Right renal pelvis (tissue), 4 donors: ENCODE data around the gene ZNF141. TPM values are rescaled to one million over a fixed set of nuclear protein-coding genes. Genes with fewer than 3 reads are reported as not detected.
A peak's percentile ranks its signal among the peaks of the same experiment; 100 is the strongest.
"Not testable (repeated sequence)": the region's sequence is repeated elsewhere in the genome, so short reads cannot be mapped to it uniquely, and the experiment has no call there.

Experiments used
- DNase-seq, 4 donors: peaks; one replicate each; pipeline ENCODE4 v3.0.0-alpha.2; 2013; ENCODE audit warnings: low read depth in 4 of 4, low spot score in 3 of 4, missing footprints in 1 of 4
- polyA plus RNA-seq, 4 donors: library from polyadenylated mRNA; unstranded; fragments of 120-200 nt; gene quantifications; one replicate each; pipeline ENCODE4 v1.2.1, GENCODE V29; 2013; ENCODE audit not compliant: insufficient read length in 4 of 4

The ZNF141 gene
- 10 to 100 TPM; 23.7 to 35.1 (median 28.7) TPM for polyA plus RNA-seq

DNA sequence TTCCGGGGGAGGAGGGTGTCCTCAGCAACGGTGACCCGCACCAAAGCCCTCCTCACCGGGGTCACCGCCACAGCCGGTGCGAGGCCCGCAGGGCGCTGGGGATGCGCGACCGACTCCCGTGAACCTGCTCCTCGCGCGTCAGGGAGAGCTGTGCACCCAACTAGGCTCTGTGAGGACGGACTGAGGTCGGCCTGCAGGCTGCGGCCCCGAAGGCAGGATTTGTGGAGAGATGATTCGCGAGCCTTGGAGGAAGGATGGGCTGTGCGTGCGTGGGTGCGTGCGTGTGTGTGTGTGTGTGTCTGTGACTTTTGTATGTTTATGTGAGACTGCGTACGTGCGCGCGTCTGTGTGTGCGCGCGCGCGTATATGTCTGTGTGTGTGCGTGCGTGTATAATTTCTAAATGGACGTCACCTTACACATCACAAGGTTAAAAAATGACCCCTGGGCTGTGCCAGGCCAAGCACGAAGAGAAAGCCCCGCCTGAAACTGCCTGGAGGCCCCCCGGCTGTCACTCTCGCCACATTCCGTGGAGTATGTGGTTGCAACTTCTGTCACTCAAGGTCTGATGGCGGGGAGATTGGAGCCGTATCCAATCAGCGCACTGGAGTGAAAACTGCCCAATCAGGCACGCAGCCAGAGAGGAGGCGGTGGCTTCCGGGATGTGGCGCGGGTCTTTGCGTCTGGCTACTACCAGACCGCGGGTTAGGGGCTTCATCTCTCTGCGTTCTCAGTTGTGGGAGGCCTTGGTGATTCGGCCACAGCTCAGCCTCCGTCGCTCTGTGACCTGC, at the start of gene ZNF141:
TSS of gene ZNF141 (plus strand) at position 672 of the 789 bp plus-strand sequence. CDS start 170 bp downstream, outside the sequence.
- peak; percentile 92 to 98 (median 98) for DNase-seq

DNA sequence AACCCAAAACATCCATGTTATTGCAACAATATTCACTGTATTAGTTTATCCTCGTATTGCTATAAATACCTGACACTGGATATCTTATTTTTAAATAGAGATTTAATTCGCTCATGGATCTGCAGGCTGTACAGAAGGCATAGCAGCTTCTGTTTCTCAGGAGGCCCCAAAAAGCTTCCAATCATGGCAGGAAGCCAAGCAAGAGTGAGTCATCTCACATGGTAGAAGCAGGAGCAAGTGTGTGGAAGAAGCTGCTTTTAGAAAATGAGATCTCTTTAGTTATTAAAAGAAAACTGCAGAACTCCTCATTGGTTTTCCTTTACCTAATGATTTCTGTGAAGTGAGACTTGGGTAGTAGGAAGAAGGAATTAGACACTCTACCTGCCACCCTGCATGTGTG, 48.7 kb upstream of the ZNF141 start:
- no peak for DNase-seq

DNA sequence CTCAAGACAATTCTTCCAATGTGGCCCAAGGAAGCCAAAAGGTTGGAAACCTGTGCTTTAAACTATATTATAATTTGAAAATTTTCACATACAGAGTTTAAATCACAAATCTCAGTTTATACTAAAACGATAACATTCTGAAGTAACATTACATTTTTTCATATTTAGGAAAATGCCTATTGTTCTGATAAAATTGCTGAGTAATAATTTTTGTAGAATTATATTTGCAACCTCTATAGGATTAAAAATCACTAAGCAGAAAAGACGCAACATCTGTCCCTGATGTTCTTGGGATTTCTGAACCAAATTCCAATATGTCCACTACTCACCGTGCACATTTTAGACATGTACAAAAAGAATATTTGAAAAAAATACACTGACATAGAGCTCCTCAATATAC, 42.9 kb upstream of the ZNF141 start:
- no peak for DNase-seq

DNA sequence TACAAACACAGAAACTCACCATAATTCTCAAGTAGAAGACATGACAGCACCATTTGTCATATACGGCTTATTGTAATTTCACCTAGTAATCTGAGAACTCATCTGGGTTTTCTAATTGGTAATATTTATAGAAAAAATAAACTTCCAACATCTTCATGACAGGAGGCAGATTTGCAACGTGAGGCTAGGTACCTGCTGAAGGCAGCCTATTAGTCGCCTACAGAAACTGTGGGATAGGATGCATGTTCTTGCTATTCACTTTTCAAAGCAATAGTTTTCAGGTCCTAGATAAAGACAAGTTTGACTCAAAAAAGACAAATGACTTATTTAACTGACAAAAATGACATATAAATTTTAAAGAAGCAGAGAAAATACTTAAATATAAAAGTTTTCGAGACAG, 35.2 kb upstream of the ZNF141 start:
- no peak for DNase-seq

DNA sequence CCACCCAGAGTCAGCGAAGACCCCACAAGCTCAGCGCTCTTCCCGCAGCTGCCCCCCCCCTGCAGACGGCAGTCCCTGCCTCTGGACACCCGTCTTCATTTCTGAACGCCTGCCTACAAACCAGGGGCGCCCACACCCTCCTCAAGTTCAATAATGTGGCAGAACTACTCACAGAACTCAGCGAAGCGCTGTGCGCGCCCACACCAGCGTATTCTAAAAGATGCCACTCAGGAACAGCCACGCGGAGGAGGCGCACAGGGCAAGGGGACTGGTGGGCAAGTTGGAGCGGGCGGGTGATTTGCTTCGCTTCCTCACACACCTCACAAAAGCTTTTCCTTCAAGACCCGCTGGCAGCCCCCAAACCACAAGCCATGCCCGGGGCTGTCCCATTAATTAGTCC, 33.1 kb upstream of the ZNF141 start:
- not testable (repeated sequence) for DNase-seq

DNA sequence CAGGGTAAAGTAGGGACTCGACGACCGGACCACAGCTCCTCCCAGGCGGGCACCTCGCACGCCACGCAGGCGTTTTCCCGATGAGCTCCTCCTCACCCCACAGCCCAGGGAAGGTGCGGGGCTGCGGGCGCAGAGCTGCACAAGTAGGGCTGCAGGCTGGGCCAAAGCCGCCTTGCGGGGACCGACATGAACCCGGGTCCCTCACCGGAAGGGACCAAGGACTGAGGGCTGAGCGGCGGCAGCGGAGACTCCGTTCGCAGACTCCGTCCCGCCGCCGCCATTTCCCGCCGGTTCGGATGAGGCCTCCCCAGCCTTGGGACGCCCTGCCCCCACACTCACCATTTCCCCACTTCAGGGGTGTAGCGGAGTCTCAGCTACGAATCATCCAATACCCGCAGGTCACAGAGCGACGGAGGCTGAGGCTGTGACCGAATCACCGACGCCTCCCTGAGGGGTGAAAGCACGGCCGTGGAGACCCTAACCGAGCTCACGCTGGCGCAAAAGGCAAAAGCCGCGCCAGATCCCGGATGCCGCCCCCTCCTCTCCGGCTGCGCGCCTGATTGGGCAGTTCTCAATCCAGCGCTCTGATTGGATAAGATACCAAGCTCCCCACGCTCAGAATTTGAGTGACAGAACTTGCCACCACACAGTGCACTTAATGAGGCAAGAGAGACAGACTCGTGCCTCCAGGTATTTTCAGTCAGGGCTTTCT, 32.5 kb upstream of the ZNF141 start, which contains the start of gene ZNF732:
TSS of gene ZNF732 (minus strand) at position 506 of the 712 bp plus-strand sequence. CDS start at position 342, 164 bp downstream.
- peak; percentile 58 to 77 (median 64) for DNase-seq

DNA sequence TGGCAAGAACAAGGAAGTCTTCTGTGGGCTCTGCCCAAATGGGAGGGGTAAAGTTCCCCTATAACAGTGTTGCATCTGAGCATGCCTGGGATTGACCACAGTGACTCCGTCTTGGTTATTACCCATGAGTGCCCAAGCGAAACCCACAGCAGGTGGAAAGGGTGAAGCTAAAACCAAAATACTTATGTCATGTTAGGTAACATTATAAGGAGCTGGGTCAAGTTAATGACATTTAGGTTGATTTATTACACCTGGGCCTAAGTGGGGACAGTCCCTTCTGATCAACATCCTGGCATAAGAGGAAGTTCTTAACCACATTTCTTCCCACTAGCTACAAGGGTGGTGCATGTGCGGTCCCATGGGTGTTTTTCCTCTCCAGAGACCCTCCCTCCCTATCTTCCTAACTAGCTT, 31.1 kb upstream of the ZNF141 start:
- DNase-seq, result no peak

DNA sequence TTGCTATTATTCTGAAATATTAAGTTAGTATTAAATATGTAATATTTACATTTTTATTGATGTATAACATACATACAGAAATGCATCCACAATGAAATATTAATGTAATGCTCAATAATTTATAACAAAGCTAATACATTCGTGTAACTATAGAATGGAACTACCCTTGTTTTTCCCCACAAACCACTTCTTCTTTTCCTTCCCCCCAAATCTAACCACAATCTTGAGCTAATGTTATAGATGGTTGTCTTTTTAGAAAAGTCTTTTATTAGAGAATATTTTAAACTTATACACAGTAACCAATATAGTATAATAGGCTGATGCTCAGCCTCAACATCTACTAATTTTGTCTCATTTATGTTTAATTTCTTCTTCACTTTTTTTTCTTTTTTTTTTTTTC, 27.8 kb upstream of the ZNF141 start:
- no peak for DNase-seq

DNA sequence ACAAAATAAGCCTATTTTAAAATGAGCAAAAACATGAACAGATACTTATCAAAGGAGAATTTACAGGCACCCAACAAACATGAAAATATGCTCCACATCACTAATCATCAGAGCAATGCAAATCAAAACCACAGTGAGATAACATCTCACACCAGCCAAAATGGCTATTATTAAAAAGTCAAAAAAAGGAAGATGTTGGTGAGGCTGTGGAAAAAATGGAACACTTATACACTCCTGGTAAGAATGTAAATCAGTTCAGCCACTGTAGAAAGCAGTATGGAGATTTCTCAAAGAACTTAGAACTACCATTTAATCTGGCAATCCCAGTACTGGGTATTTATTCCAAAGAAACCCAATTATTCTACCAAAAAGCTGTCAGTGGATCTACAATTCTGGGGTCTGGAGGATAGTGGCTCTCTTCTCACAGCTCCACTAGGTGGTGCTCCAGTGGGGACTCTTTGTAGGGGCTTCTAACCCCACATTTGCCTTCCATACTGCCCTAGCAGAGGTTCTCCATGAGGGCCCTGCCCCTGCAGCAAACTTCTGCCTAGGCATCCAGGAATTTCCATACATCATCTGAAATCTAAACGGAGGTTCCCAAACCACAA, 23.2 kb upstream of the ZNF141 start:
- no peak for DNase-seq

DNA sequence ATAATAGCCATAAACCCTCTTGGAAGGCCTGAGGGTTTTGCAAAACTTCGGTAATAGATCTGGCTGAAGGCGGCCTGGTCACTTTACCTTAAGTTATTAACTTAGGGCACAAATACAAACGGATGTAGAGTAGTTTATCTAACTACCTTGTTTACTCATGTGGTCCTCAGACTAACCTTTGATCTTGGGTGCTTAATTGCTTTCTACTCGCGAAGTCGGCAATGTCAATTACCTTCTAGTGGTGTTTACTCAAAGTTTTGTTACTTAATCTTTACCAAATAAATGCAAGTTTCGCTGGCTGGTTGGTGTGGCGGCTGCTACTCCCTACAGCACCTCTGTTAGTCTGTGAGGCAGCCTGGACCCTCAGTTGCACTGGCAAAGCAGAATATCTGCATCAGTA, 8.9 kb upstream of the ZNF141 start:
- no peak for DNase-seq

DNA sequence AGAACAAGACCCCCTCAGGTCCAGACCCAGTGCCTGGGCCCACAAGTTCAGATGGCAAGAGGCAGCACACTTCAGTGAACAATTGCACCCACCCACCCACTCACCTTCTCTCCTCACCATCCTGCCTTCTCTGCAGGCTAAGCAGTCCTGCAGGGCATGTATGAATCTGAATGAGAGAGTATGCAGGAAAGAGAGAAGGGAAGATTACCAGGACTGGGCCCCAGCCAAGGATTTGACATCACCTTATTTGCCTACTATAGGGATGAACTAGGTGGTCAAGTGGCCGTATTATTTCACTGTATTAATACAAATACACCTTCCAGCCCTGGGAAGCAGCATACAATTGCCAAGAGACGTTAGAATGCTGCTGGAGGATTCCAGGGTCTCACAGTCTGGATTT, 2.1 kb upstream of the ZNF141 start:
- no peak for DNase-seq

DNA sequence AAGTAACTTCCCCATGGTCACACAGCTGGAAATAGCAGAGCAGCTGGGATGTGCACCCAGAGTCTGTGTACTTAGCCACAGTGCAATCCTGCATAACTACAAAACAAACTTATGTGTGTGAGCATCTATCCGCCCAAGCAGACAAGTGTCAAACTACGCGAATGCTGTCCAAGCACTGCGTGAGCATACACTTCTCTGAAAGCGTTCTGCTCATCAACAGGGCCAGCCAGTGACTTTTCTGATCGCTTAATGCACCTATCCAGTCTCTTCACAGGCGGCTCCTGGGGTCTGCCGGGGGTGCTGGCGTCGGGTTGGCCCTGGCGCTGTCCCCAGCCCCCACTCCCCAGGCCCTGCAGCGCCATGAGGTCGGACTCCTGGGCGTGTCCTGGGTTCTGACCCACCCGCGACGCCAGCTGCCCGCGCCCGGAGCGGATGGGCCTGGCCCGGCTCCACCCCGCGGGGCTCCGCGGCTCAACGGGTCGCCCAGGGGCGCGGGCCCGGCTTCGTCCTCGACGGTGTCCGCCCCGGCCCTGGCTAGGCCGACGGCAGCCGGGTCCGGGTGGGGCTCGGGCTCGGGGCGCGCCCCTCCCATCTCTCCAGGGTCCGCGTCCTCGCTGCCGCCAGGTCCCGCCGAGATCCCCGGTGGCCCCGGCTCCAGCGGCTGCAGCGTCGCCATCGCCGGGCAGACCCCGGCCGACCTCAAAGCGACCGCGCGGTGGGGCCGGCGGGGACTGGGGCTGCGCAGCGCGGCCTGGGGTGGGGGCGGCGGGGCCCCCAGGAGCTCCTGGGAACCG, 1.3 kb upstream of the ZNF141 start:
- DNase-seq, result peak in 1 of 4 donors; percentile 2

DNA sequence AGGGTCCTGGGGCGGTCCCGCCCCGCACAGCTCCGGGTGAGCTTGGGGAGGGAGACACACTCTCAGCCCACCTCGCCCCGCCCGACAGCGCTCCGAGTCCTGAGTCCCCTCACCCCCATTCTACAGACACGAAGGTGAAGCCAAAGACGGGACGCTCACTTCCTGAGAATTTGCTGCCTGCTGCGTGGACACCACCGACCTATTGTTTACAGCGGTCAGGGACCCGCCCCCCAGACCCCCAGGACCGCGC, 796 bp upstream of the ZNF141 start:
- no peak for DNase-seq

DNA sequence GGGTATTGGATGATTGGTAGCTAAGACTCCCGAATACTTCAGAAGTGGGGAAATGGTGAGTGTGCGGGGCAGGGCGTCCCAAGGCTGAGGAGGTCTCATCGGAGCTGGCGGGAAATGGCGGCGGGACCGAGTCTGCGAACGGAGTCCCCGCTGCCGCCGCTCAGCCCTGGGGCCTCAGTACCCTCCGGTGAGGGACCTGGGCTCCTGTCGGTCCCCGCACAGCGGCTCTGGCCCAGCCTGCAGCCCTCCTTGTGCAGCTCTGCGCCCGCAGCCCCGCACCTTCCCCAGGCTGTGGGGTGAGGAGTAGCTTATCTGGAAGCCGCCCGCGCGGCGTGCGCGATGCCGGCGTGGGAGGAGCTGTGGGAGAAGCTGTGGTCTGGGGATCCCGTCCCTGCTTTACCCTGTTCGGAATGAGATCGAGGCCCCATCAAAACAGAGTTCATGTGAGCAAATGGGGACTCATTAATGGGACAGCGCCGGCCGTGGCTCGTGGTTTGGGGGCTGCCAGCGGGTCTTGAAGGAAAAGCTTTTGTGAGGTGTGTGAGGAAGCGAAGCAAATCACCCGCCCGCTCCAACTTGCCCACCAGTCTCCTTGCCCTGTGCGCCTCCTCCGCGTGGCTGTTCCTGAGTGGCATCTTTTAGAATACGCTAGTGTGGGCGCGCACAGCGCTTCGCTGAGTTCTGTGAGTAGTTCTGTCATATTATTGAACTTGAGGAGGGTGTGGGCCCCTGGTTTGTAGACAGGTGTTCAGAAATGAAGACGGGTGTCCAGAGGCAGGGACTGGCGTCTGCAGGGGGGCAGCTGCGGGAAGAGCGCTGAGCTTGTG, 531 bp downstream of the ZNF141 start:
- peak in 2 of 4 donors; percentile 2 to 25 for DNase-seq

DNA sequence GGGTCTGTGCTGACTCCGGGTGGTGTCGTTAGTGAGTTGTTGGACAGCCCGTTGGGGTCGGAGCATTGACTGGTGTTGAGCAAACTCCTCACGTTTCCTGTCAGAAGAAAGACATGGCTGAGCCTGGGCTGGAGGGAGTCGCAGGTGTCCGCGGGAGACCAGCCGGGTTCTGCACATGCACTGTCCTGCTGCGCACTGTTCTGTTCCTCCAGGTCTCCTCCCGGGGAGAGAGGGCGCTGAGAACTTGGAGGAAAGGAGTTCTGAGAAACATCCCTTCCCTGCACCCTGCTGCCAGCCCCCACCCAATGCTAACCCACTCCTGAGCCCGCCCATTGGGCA, 1.1 kb downstream of the ZNF141 start:
- no peak for DNase-seq

DNA sequence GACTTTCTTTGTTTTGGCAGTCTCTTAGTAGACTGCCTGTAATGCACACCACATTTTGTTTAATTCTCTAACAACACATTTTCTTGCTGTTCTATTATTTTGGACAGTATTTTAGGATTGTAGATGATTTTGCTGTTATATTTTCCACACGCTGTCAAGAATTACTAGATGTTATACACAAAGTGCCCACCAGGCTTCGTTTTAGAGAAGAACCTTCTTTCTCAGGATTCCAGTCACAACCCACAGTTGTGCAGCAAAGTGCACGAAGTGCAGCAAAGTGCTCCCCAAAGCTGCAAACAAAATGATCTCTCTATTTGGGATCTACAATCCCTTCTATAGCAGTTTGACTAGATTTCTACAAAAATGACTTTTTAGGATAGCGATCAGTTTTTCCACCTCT, 2.4 kb downstream of the ZNF141 start:
- DNase-seq, result no peak

DNA sequence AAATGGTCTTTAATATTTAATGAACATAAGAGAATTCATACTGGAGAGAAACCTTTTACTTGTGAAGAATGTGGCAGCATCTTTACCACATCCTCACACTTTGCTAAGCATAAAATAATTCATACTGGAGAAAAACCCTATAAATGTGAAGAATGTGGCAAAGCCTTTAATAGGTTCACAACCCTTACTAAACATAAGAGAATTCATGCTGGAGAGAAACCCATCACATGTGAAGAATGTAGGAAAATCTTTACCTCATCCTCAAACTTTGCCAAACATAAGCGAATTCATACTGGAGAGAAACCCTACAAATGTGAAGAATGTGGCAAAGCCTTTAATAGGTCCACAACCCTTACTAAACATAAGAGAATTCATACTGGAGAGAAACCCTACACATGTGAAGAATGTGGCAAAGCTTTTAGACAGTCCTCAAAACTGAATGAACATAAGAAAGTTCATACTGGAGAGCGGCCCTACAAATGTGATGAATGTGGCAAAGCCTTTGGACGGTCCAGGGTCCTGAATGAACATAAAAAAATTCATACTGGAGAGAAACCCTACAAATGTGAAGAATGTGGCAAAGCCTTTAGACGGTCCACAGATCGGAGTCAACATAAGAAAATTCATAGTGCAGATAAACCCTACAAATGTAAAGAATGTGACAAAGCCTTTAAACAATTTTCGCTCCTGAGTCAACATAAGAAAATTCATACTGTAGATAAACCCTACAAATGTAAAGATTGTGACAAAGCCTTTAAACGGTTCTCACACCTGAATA, 35.6 kb downstream of the ZNF141 start:
- DNase-seq, result no peak

DNA sequence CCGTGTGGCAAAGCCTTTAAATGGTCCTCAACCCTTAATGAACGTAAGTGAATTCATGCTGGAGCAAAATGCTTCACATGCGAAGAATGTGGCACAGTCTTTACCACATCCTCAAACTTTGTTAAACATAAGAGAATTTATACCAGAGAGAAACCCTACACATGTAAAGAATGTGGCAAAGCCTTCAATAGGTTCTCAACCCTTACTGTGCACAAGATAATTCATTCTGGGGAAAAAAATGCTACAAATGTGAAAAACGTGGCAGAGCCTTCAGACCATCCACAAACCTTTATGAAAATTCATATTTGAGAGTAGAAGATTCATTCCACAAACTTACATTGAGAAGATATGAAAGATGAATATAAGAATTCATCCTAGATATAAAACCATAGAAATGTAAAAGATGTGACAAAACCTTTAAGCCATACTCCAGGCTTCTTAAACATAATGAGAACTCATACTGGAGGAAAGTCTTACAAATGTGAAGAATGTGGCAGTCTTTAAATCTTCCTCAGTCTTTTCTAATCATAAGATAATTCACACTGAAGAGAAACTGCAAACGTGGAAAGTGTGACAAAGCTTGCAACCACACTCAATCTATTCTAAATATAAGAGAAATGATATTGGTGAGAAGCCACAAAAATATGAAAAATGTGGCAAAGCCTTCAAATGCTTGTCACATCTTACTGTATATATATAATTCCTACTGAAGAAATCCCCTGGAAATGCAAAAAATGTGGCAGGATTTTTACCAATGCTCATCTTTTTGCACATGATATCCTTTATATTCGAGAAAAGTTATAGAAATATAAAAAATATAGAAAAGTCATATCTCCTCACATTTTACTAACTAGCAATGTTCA, 36.9 kb downstream of the ZNF141 start:
- DNase-seq, result no peak
